ENCODE measurements around the gene UFSP1. TPM values are rescaled to one million over a fixed set of nuclear protein-coding genes. Genes with fewer than 3 reads are reported as not detected.
A peak's percentile ranks its signal among the peaks of the same experiment; 100 is the strongest.

Gene UFSP1
- total RNA-seq, 1 experiment from 2014 or later, result 5.6 TPM

GRCh38 chr7:100886142-100886935 lies 3.2 kb downstream of the UFSP1 start:
- Histone ChIP-seq H3K9ac (ENCODE audit: low read length) (no peak overlapping the region), H3K27ac (ENCODE audit: low read depth, low read length) (peak overlapping the region; percentile 36; the same call in 1 of the 2 replicates), H3K9me2 (ENCODE audit: insufficient read depth) (no peaks in the 10 kb centered on the region), H3K4me3 (replicated peaks in 1 of 2; ENCODE audit: low read depth in 1 of 2, low read length in 2 of 2) (no peak overlapping the region), H3K4me1 (ENCODE audit: control insufficient read depth in 1 of 2, insufficient read depth in 2 of 2, low read length in 2 of 2) (peaks cover 8 to 38% of the 10 kb centered on the region in 2 experiments), H3K4me2 (ENCODE audit: low read length) (no peak overlapping the region), H3K27me3 (ENCODE audit: insufficient read depth, low read length) (no peaks in the 10 kb centered on the region), H4K20me1 (ENCODE audit: insufficient read depth) (no peaks in the 10 kb centered on the region), H3K79me2 (ENCODE audit: insufficient read depth, low read length) (peaks cover 70% of the 10 kb centered on the region), H3K9me3 (ENCODE audit: control insufficient read depth in 1 of 2, insufficient read depth in 1 of 2, low read depth in 1 of 2, low read length in 2 of 2) (no peaks in the 10 kb centered on the region), H2AFZ (ENCODE audit: low read depth, low read length, poor library complexity, severe bottlenecking) (no peak overlapping the region), H3K36me3 (ENCODE audit: control insufficient read depth in 1 of 2, insufficient read depth in 2 of 2, low read length in 2 of 2) (peaks cover 51 to 75% of the 10 kb centered on the region in 2 experiments)
- intact Hi-C loops (cut with micrococcal nuclease), result no loop called here
- DNase-seq (ENCODE audit: low read depth, low spot score) (no peak), ATAC-seq (no peak)
- RAD21 ChIA-PET (ENCODE audit: low non-redundant PET in 1 of 2, low total read pairs in 2 of 2, uncharacterized antibody in 2 of 2, unreplicated experiment in 2 of 2), result no interaction called here
- POLR2A ChIA-PET, result interaction anchor here (0.9 kb wide), 1 partner anchor 11 kb away, joined by 3 read pairs; no protein-coding TSS in a partner anchor
- BruUV-seq (replicated peaks), result no TSS peak
- TF ChIP-seq ZBTB33 (IDR thresholded peaks at IDR 0.05; ENCODE audit: extremely low read depth, insufficient replicate concordance, low read length) (no peak), TCF7L2 (IDR thresholded peaks at IDR 0.05; ENCODE audit: borderline replicate concordance, extremely low read depth, insufficient read depth, insufficient read length) (no peak), POLR2AphosphoS5 (IDR thresholded peaks at IDR 0.05; ENCODE audit: low read depth, low read length) (no peak; the same call in 1 of the 2 replicates), FOSL1 (IDR thresholded peaks at IDR 0.05; ENCODE audit: low read depth) (no peak), YY1 (IDR thresholded peaks at IDR 0.05; ENCODE audit: extremely low read depth, insufficient replicate concordance, low read depth, low read length) (no peak)
- CTCF ChIA-PET, result interaction anchor here (0.8 to 1.4 kb wide), 2 partner anchors 34 to 85 kb away, joined by 3 read pairs; partner anchors contain the start of gene SLC12A9
